AG10803 (cell line): ENCODE measurements around the gene SMIM33.
"Not testable (repeated sequence)": the region's sequence is repeated elsewhere in the genome, so short reads cannot be mapped to it uniquely, and the experiment has no call there.

Experiments used
- DNase-seq: peaks from one replicate; pipeline ENCODE4 v3.0.0; 2010; ENCODE audit warnings: low read depth
- H3K4me3 ChIP-seq: 2 replicates; pipeline ENCODE4 v1.5.1; 2011; ENCODE audit warnings: mild to moderate bottlenecking, low read length, control low read depth
- TF ChIP-seq, protein P1 (sequence below): conservative IDR thresholded peaks from 2 replicates; pipeline ENCODE4 v1.5.1; 2011; ENCODE audit warnings: mild to moderate bottlenecking, low read length, control low read depth, inconsistent platforms

SMIM33 gene

DNA sequence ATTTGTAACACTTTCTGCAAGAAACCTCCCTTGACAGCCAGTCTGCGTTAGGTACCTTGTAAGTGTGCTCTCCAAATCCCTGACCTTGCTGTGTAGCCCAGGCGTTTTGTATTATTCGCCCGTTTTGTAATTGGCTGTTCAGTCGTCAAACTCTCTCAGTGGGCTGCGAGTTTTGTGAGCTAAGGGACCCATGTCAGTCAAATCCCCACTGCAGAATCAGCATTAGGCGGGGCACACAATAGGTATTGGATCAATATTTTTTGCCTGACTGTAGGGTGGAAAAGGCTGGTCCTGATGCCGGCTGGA lies 32.1 kb upstream of the SMIM33 start:
- H3K4me3 ChIP-seq, result peak overlapping the region; percentile 98
- TF ChIP-seq, protein P1, sequence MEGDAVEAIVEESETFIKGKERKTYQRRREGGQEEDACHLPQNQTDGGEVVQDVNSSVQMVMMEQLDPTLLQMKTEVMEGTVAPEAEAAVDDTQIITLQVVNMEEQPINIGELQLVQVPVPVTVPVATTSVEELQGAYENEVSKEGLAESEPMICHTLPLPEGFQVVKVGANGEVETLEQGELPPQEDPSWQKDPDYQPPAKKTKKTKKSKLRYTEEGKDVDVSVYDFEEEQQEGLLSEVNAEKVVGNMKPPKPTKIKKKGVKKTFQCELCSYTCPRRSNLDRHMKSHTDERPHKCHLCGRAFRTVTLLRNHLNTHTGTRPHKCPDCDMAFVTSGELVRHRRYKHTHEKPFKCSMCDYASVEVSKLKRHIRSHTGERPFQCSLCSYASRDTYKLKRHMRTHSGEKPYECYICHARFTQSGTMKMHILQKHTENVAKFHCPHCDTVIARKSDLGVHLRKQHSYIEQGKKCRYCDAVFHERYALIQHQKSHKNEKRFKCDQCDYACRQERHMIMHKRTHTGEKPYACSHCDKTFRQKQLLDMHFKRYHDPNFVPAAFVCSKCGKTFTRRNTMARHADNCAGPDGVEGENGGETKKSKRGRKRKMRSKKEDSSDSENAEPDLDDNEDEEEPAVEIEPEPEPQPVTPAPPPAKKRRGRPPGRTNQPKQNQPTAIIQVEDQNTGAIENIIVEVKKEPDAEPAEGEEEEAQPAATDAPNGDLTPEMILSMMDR, result no peak
- no peak for DNase-seq

DNA sequence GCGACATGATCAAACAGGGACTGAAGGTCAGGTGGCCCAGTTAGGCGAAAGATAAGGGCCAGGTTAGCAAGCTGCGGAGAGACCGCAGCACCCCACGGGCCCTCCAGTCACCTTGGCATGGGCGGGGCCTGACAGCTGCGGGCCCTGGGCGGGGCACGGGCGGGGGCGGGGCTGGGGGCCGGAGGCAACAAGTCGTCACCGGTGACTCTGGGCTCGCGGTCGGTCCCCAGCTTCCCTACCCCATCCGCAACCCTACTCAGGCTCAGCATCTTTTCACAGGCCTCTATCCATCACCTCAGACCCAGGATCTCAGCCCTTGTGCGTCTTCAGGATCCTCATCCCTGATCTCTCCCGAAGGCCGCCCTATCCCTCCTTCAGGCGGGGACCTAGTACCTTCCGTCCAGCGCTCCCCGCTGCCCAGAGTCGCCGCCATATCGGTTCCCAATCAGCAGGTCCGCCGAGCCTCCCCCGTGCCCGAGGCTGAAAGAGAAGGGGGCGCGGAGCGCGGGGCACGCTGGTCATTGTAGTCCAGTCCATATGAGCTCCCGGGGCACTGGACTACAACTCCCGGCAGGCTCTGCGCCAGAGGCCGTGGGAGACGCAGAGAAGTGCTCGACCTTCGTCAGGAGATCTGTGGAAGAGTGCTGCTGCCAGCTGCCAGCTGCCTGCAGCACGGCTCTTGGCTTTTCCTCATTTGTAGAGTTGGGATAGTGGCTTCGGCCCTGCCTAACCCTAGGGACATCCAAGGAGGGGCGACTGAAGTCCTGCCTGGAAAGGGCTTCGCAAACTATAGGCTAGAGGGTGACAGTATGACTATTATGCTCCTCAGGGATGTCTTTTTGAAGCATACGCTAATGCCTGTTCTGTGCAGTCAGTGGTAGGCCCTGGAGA lies 31.5 kb upstream of the SMIM33 start, which contains the start of gene DNAJC18:
TSS of gene DNAJC18 (minus strand) at position 513 of the 891 bp plus-strand sequence. CDS start at position 433, 80 bp downstream.
- DNase-seq, result peak; percentile 89
- H3K4me3 ChIP-seq, result peak within 1 kb of the TSS; percentile 98
- TF ChIP-seq, protein P1, result no peak

- not testable (repeated sequence) for DNase-seq
Observed at GRCh38 chr5:139440416-139440815, 30.4 kb upstream of the SMIM33 start.

GRCh38 chr5:139443831-139444453 lies 26.9 kb upstream of the SMIM33 start:
- H3K4me3 ChIP-seq, result no peak overlapping the region
- peak; percentile 95 for DNase-seq
- TF ChIP-seq, protein P1, result no peak

More at GRCh38 chr5:139440416-139440815, 30.4 kb upstream of the SMIM33 start:
- H3K4me3 ChIP-seq, result not testable (repeated sequence)

GRCh38 chr5:139445325-139446170 lies 25.3 kb upstream of the SMIM33 start:
- no peak overlapping the region for H3K4me3 ChIP-seq
- TF ChIP-seq, protein P1, result no peak
- peak; percentile 87 for DNase-seq

DNA sequence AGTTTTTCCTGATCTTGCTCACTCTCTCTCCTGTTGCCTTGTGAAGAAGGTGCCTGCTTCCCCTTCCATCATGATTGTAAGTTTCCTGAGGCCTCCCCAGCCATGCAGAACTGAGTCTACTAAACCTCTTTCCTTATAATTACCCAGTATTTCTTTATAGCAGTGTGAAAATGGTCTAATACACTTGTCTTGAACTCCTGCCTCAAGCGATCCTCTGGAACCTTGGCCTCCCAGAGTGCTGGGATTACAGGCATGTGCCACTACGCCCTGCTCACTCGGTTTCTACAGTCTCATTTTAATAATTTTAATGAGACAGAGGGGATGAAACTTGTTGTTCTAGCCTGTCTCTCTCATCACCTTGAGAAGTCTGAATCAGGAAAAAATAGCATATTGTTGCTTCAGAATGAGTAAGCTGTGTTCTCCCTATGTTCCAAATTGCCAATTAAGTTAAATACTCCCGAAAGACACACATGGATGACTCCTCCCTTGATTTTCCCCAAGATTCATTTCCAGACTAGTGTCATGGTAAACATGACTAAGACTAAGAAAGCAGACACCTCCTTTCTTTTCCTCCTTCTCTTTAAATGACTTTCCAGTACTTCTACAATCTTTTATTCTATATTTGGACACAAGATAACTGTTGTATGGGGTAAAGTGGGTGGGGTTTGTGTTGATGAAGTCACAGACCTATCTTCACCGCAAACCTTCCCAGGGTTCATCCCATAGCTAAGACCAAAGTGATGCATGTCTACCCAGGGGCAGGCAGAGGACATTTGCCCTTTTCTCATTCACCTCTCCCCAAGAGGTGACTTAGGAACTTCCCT lies 23.6 kb upstream of the SMIM33 start:
- H3K4me3 ChIP-seq, result no peak overlapping the region
- peak; percentile 58 for DNase-seq
- TF ChIP-seq, protein P1, result no peak
